ENCODE results near the gene SSTR3. TPM values are rescaled to one million over a fixed set of nuclear protein-coding genes. Genes with fewer than 3 reads are reported as not detected.
"Not testable (repeated sequence)": the region's sequence is repeated elsewhere in the genome, so short reads cannot be mapped to it uniquely, and the experiment has no call there.

The SSTR3 gene
- total RNA-seq, 1 experiment from 2014 or later, result not detected

- no peak for DNase-seq (ENCODE audit: low read depth)
Observed at GRCh38 chr22:37183432-37184379, 28.6 kb downstream of the SSTR3 start.

DNA sequence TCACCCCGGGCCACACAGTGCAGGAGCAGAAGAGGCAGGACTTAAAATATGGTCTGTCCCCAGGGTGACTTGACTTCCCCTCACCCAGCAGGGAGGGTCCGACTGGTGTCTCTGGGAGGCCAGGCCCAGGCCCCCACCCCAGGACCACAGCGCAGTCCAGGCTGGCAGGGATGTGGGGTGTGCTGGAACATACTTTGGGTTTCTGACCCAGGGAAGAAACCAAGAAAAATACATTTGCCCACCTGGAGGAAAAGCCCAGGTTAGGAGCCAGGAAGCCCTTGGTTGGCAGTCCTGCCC lies 29.4 kb downstream of the SSTR3 start:
- no peak for DNase-seq (ENCODE audit: low read depth)

- DNase-seq (ENCODE audit: low read depth), result no peak
Observed at GRCh38 chr22:37182101-37182948, 30.0 kb downstream of the SSTR3 start.

GRCh38 chr22:37181681-37182080 lies 30.6 kb downstream of the SSTR3 start:
- DNase-seq (ENCODE audit: low read depth), result no peak

- DNase-seq (ENCODE audit: low read depth), result no peak
Observed at GRCh38 chr22:37180531-37181231, 31.6 kb downstream of the SSTR3 start.

DNA sequence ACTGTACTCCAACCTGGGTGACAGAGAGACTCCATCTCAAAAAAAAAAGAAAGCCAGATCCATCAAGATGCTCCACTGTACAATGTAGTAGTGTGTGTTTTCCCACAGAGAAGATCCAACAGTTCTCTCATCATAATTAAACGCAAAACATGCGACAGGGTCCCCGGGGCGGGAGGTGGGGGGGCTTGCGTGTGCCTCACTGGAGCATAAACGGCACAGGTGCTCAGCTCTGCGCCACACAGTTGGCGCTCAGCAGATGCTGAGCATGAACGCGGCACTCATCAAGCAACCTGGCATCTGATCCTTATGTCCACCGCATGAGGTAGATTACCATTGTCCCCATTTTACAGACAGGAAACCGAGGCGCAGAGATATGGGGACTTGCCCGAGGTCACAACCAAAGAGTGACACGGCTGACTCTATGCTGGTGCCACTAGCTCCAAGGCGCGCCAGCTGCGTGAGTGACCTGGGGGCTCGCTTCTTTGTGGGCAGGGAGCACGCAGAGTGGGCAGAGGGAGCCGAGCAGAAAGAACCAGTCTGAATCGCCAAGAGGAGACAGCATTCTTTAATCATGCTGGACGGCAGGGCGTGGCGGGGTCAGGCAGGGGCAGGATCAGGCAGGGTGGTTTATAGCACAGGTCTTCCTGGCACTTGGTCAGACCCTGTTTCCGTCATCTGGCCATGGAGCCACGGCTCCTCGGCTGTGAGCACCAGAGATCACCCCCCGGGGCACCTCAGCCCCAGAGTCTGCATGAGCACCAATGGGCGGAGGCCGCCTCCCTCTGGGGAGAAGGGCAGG lies 32.5 kb downstream of the SSTR3 start:
- DNase-seq (ENCODE audit: low read depth), result no peak

- DNase-seq (ENCODE audit: low read depth), result no peak
Observed at GRCh38 chr22:37179126-37179470, 33.2 kb downstream of the SSTR3 start.

GRCh38 chr22:37178350-37179125 lies 33.7 kb downstream of the SSTR3 start:
- no peak for DNase-seq (ENCODE audit: low read depth)

GRCh38 chr22:37177755-37178154 lies 34.5 kb downstream of the SSTR3 start:
- no peak for DNase-seq (ENCODE audit: low read depth)

DNA sequence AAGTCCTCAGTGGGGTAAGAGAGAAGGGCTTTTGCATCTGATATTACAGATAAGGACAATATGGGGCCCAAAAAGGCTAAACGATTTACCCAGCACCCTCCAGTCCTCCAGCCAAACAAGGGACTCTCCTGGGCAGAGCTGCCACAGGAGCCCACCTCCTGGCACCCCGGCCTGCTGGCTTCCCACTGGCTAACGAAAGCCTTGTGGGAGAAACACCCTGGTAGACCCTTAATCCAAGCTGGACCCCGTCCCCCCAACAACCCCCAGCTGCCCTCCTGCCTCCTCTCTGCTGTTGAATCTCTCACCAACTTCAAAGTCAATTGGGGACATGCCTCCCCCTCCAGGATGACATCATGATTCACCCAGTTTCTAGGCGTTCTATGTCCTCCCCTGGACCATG lies 35.1 kb downstream of the SSTR3 start:
- no peak for DNase-seq (ENCODE audit: low read depth)

GRCh38 chr22:37176464-37177061 lies 35.7 kb downstream of the SSTR3 start:
- peak; percentile 34 for DNase-seq (ENCODE audit: low read depth)

DNA sequence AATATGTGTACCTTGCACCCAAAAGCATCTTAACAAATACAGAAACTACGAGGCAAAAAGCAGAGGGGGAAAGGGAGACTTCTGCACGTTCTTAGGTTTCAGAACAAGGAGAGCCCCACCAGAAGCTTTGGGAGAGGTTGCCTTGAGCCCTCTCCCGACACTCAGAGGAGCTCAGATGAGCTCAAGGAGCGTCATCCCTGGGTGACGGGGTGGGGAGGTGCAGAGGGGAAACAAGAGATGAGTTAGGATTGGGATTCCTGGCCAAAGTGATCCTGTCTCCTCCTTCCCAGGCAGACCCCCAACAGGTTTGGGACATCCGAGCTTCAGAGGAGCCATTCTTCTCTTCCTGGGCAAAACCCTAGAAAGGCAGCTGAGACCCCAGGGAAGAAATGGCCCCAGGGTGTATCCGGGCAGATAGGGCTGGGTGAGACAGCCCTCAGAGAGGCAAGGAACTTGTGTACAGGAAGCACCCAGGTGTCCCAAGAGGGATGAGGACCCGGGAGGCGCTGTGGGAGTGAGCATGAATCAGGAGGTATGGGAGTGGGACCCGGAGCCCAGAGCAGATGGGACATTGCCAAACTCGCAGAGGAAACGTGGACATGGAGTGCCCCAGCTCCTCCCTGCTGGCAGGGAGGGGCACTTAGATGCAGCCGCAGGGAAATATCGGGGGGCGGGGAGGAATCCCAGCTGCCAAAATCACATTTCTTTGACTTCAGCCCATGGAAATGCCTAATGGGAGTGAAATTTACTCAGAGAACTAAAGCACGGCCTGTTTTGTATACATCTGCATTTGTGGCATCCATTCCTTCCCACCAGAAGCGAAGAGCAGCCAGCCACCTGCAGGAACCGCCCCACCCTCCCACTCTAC lies 36.6 kb downstream of the SSTR3 start:
- no peak for DNase-seq (ENCODE audit: low read depth)

DNA sequence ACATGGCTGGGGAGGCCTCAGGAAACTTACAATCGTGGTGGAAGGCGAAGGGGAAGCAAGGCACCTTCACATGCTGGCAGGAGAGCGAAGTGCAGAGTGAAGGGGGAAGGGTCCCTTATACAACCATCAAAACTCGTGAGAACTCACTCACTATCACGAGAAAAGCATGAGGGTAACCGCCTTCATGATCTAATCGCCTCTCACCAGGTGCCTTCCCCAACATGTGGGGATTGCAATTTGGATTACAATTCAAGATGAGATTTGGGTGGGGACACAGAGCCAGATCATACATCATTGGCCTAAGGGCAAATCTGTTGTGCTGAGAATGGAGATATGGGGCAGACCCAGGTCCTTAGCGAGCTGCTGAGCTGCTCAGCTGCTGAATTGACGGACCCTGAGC lies 37.3 kb downstream of the SSTR3 start:
- DNase-seq (ENCODE audit: low read depth), result no peak

DNA sequence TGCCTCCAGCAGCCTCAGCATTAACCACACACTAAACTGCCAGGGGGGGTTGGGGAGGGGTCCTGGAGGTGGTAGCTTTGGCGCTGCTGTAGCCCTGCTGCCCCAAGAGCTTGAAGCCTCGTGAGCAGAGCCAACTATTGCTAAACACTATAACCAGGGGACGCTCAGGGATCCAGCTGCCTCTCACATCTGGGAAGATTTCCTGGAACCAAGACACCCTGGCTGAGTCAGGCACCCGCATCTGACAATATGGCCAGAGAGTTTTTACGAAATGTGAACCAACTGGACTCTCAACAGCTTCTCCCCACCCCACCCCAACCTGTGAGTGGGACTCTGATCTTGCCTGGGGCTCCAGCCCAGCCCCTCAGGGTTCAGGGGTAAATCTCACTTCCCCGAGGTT lies 38.6 kb downstream of the SSTR3 start:
- no peak for DNase-seq (ENCODE audit: low read depth)

DNA sequence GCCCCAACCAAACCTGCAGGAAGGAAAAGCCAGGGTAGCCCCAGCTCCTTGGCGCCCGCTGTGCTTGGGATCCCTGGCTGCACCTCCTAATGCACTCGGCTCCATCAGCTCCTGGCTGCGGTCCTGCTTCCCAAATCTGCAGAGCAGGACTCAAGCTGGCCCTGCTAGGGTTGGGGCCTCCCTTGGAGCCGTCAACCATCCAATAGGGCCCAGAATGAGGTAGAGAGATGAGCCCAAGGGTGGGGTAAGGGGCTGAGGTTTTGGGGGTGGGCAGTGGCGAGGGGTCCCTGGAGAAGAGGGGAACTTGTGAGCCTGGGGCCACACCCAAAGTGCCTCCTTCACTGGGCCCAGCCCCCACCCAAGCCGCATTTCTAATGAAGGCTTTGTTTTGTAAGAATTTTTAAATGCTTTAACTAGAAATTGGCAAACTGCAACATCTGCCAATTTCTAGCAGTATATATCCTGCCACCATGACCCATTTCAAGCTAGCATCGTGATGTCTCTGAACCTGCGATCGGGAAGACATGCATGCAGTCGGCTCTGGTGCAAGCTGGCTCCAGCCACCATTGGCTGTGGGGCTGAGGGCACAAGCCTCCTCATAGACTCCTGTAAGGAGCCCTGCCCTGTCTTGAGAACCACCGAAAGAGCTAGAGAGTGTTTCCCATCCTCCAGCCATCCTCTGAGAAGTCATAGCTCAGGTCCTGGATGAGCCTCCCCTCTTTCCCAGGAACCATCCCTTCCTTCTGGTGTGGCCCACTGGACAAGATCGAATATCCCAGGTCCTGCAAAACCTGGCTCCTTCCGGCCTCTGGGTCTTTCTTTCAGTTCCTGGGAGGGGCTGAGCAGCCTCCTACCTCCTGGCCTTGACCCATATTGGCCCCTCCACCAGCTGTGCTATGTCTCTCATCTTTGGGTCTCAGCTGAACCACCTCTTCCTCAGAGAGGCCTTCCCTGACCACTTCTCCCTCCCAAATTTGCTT lies 39.7 kb downstream of the SSTR3 start:
- DNase-seq (ENCODE audit: low read depth), result no peak

DNA sequence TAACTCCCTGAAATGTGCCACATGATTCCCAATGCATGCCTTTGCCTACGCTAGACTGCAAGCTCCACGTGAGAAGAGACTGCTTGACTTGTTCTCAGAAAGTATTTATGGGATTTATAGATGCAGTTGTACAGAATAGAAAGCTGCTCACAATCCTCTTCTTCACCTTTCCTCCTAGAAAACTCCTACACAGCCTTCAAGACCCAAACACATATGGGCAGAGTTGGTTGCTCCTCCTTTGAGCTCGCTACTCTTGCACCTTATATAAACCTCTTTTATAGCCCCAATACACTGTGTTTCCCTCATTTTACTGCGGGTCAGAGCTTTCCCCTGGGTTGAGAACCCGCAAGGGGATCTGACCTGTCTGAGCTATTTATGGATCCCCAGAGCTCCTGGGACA lies 40.6 kb downstream of the SSTR3 start:
- DNase-seq (ENCODE audit: low read depth), result no peak

GRCh38 chr22:37170689-37171405 lies 41.4 kb downstream of the SSTR3 start:
- DNase-seq (ENCODE audit: low read depth), result not testable (repeated sequence)
